ENCODE results near the gene B4GALNT4. TPM values are rescaled to one million over a fixed set of nuclear protein-coding genes. Genes with fewer than 3 reads are reported as not detected.
"Not testable (repeated sequence)": the region's sequence is repeated elsewhere in the genome, so short reads cannot be mapped to it uniquely, and the experiment has no call there.

B4GALNT4 gene
- total RNA-seq, 1 experiment from 2014 or later = 8.1 TPM

GRCh38 chr11:335779-336658, 33.3 kb upstream of the B4GALNT4 start:
- DNase-seq (ENCODE audit: extremely low read depth, low read depth) = no peak

DNA sequence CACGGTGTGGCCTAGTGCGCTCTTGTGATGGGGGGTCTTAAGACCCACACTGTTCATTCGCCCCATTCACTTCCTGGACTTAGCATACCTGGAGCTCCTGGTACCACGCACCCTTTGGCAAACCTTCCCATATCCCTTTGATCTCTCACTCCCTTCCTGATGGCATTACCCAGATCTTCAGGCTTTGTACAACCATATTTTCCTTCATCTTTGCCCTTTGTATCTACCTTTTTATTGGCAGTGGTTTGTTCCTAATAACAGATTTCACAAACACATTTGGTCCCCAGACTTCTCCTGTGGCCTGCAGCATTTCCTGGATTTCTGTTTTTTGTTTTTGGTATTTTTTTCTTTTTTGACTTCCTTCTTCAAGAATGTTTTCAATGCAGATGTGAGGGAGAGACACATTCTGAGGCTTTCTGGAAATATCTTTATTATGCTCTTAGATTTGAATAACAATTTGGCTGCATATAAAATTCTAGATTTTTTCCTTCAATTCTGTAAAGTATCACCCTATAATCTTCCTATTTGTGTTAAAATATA, 32.6 kb upstream of the B4GALNT4 start:
- DNase-seq (ENCODE audit: extremely low read depth, low read depth) = no peak

DNA sequence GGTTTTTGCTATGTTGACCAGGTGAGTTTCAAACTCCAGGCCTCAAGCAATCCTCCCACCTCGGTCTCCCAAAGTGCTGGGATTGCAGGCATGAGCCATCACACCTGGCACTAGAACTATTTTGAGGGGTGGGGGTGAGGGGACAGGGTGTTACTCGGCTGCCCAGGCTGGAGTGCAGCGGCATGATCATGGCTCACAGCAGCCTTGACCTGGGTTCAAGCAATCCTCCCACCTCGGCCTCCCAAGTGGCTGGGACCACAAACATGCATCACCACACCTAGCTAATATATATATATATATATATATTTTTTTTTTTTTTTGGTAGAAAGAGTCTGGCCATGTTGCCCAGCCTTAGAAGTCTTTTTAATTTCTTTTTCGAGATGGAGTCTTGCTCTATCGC, 31.6 kb upstream of the B4GALNT4 start:
- no peak for DNase-seq (ENCODE audit: extremely low read depth, low read depth)

- no peak for DNase-seq (ENCODE audit: extremely low read depth, low read depth)
Observed at GRCh38 chr11:339963-340362, 29.3 kb upstream of the B4GALNT4 start.

DNA sequence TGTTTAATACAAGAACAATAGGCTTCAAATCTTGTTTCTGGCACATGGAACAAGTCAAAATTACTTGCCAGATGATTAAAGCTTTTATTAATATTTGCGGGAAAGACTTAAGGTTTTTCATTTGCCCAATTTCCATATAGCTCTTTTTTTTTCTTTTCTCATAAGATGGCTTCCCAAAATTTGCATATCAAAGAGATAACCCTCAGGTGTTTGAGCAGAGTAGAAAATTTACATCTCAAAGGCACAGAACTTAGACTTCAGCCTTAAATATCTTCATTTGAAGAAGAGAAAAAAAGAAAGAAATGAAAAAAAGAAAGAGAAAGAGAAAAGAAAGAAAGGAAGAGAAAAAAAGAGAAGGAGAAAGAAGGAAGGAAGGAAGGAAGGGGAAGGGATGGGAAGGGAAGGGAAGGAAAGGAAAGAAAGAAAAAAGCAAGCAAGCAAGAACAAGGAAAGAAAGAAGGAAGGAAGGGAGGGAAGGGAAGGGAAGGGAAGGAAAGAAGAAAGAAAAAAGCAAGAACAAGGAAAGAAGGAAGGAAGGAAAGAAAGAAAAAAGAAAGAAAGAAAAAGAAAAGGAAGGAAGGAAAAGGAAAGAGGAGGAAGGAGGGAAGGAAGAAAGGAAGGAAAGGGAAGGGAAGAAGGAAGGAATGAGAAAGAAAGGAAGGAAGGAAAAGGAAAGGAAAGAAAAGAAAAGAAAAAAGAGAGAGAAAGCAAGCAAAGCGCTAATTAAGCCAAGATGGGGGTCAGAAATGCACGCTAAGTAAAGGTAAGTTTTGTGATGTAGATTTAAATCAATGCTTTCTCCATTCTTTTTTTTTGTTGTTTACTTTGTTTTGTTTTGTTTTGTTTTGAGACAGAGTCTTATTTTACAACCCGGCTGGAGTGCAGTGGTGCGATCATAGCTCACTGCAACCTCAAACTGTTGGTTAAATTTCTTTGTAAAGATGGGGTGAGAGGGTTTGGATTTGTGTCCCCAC, 28.5 kb upstream of the B4GALNT4 start:
- DNase-seq (ENCODE audit: extremely low read depth, low read depth) = no peak

GRCh38 chr11:342328-342727, 27.0 kb upstream of the B4GALNT4 start:
- DNase-seq (ENCODE audit: extremely low read depth, low read depth) = no peak

DNA sequence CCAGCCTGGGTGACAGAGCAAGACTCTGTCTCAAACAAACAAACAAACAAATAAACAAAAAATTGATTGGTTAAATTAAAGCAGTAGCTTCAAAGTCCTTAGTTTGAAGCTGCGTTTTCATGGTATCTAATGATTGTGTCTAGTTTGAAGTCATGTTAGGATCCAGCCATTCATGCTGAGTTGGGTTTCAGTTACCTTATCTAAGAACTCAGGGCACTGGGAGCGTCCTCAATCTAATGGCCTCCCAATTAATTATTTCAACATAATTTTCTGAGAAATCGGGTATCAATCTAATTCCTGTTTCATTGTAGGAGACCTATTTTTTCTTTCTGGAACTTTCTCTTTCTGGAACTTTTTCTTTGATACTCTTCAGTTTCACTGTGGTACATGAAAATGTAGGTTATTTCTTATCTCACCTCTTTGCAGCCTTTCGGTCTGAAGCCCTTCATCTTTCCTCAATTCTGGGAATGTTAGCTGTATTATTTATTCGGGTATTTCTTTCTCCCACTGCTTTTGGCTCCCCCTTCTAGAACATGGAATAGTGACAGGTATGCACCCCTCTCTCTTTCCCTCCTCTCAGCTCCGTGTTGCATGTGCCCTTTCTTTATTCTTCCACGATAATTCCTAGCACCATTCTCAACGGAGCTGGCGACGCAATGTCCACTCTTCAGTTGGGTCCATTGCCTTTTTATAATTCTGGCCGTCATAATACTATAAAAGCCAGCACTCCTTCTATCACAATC, 24.3 kb upstream of the B4GALNT4 start:
- DNase-seq (ENCODE audit: extremely low read depth, low read depth) = no peak

DNA sequence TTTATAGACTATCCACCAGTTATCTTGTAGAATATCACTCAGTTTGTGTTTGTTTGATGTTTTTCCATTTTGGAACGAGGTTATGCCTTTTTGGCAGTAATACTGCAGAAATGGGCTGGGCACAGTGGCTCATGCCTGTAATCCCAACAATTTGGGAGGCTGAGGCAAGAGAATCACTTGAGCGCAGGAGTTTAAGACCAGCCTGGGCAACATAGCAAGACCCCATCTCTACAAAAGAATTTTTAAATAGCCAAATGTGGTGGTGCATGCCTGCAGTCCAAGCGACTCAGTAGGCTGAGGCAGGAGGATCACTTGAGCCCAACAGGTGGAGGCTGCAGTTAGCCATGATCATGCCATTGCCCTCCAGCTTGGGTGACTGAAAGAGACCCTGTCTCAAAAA, 22.8 kb upstream of the B4GALNT4 start:
- no peak for DNase-seq (ENCODE audit: extremely low read depth, low read depth)

DNA sequence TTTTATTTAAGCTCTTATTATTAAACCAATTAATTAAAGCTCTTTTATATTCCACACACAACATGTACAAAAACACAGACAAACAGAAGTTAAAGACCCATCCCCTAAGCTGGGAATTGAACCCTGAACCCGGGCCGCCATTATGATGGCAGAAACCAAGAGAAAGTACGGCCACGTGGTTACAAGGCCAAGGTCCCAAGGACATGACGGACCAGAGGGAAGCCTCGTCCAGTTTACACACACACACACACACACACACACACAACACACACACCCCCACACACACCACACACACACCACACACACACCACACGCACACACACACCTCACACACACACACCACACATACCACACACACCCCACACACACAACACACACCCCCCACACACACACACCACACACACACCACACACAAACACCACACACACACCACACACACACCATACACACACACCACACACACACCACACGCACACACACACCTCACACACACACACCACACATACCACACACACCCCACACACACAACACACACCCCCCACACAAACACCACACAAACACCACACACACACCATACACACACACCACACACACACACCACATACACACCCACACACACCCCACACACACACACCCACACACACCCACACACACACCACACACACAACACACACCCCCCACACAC, 19.9 kb upstream of the B4GALNT4 start:
- DNase-seq (ENCODE audit: extremely low read depth, low read depth) = not testable (repeated sequence)

GRCh38 chr11:350033-350722, 19.1 kb upstream of the B4GALNT4 start:
- not testable (repeated sequence) for DNase-seq (ENCODE audit: extremely low read depth, low read depth)

DNA sequence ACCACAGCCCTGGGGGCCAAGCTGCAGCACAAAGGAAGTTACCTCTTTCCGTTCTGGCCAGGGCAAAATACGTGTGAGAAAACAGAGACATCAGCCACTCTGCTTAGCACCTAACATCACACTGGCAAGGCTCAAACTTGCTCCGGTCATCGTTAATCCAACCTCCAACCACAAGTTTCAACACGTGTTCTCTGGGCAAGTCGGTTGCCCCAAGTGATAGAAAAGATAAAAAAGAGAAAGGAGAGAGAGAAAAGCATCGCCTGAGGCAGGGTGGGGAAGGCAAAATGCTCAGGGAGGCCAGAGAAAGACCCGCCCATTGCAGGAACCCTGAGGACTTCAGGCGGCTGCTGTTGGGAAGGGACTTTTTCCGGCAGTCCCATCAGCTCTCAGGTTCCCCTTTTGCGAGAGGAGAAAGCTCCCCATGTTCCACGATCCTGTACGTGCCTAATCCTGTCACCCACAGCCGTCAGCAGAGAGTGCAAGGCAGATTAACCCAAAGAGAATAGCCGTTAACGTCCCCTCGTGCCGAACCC, 18.5 kb upstream of the B4GALNT4 start:
- no peak for DNase-seq (ENCODE audit: extremely low read depth, low read depth)

- no peak for DNase-seq (ENCODE audit: extremely low read depth, low read depth)
Observed at GRCh38 chr11:351411-351810, 17.9 kb upstream of the B4GALNT4 start.

- no peak for DNase-seq (ENCODE audit: extremely low read depth, low read depth)
Observed at GRCh38 chr11:352456-353031, 16.8 kb upstream of the B4GALNT4 start.

GRCh38 chr11:353179-353873, 16.0 kb upstream of the B4GALNT4 start:
- DNase-seq (ENCODE audit: extremely low read depth, low read depth) = no peak

DNA sequence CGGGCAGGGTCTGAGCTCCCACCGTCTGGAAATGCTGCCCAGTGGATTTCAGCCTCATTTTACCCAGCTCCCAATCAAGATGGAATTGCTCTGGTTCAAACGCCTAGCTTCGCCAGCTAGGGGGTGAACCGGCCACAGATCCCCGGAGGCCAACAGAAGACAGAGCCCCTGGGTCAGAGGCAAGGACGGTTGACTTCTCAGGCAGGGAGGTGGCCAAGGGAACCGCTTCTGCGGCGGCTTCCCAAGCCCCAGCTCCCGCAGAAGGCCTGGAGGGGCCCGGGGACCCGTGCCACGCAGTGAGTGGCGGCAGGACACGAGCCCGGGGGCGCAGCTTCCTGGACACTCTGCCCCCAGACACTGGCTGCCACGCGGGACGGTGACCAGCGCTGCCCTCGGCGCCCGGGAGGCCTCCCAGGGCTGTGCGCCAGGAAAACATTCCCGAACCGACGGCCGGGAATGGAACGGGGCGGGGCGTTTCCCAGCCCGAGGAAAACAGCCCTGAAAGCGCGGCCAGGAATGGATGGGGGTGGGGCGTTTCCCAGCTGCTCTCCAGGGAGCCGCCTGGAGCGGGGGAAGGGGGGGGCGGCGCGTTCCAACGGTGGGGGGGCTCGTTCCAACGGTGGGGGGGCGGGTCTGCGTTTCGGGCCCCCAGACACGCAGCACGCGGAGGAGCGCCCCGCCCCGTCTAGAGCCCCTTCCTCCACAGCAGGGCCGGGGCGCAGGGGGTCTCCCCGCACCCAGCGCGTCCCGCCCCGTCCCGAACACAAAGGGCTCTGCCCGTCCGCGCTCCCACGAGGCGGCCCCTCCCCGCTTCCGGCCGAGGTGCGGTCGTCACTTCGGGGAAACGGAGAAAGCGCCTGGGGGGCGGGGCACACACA, 13.5 kb upstream of the B4GALNT4 start:
- peak; percentile 87 for DNase-seq (ENCODE audit: extremely low read depth, low read depth)

- no peak for DNase-seq (ENCODE audit: extremely low read depth, low read depth)
Observed at GRCh38 chr11:356610-357009, 12.7 kb upstream of the B4GALNT4 start.

DNA sequence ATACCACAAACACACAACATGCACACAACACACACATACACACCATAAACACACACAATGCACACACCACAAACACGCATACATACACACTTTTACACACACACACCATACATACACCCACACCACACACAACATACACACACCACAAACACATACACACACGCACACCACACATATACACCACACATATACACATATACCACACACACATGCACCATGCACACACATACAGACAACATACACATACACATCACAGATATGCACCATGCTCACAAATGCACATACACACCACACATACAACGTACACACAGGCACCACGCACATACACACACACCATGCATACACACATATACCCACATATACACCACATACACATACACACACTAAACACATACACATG, 11.7 kb upstream of the B4GALNT4 start:
- DNase-seq (ENCODE audit: extremely low read depth, low read depth) = no peak

All from NCI-H460 (cell line).